ENCODE measurements around the gene KIAA2012.
"Not testable (repeated sequence)": the region's sequence is repeated elsewhere in the genome, so short reads cannot be mapped to it uniquely, and the experiment has no call there.

KIAA2012 gene

DNA sequence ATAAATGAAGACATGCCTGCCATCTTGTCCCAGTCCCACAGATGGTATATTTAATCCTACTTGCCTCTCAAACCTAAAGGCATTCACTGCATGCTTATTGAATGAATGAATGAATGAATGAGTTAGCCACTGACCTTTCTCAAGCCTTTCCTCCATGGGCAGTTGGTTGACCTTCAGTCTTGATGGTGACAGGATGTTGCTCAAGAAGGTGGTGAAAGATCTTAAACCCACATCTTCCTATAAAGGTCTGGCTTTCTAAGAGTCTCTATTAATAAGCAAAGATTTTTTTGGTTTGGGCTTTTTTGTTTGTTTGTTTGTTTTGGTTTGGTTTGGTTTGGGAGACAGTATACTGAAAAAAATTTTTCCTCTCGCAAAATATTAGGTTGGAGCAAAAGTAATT, 41.7 kb downstream of the KIAA2012 start:
- DNase-seq (ENCODE audit: low read depth in 3 of 3, low spot score in 1 of 3) = no peak

DNA sequence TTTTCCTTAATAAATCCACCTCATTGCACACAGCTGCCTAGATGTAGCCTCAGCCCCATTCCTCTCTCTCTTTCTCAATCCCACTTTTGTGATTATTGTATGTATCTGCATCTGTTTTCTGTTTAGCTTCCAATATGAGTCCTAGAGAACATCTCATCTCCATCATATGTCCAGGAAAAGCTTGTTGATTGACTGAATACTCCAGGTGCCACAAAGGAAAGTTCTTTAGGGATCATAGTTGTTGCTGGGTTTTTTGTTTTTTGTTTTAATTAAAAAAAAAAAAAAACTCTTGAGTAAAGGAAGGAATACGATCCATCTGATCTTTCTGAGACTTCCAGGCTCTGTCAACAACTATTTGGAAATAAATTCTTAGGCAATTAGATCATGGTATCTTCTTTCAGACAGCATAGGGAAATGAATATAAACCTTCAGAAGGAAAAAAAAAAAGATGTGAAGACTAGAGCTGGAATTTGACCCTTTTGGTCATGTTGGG, 42.5 kb downstream of the KIAA2012 start:
- DNase-seq (ENCODE audit: low read depth in 3 of 3, low spot score in 1 of 3) = no peak

DNA sequence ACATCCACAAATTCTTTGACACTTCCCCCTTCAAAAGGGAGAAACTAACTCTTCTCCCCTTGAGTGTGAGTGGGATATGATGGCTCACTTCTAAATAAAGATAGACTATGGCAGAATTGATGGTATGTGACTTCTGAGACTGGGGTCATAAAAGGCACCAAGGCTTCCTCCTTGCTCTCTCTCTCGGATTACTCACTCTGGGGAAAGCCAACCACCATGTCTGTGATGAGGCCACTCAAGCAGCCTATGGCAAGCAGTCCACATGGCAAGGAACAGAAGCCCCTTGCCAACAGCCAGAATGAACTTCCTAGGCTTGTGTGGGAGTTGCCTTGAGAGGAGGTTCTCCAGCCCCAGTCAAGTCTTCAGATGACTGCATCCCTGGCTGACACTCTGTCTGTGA, 43.6 kb downstream of the KIAA2012 start:
- DNase-seq (ENCODE audit: low read depth in 3 of 3, low spot score in 1 of 3) = no peak

DNA sequence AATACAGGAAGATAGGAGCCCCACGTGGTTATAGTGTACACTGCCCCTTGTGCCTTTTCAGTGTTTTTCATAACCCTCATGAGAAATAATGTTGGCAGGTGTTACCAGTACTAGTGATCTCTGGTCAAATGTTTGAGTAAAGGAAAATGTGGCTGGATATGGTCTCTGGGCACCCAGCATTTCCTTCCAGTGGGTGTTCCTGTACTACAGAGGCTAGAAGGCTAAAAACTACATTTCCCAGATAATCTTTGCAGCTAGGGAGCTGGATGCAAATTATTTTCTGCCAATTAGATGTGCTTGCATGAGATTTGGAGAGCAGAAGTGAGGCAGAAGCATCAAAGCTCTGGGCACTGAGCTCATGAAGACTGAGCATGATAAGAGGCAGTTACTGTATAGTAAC, 45.1 kb downstream of the KIAA2012 start:
- DNase-seq (ENCODE audit: low read depth in 3 of 3, low spot score in 1 of 3) = no peak

DNA sequence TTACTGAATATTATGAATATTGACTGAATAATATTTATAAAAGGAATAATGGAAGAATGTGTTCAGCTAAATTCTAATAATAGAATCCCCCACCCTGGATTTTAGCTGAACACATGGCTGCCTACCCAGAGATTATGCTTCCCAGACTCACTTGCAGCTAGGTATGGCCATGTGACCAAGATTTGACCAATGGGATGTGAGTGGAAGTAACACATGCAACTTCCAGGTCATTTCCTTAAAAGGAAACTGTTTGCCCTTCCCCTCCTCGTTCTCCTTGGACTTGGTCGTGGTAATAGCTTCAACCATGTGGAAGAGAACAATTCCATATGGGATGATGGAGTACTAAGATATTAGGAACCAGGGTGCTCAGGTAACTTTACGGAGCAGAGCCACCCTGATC, 47.8 kb downstream of the KIAA2012 start:
- DNase-seq (ENCODE audit: low read depth in 3 of 3, low spot score in 1 of 3) = no peak

DNA sequence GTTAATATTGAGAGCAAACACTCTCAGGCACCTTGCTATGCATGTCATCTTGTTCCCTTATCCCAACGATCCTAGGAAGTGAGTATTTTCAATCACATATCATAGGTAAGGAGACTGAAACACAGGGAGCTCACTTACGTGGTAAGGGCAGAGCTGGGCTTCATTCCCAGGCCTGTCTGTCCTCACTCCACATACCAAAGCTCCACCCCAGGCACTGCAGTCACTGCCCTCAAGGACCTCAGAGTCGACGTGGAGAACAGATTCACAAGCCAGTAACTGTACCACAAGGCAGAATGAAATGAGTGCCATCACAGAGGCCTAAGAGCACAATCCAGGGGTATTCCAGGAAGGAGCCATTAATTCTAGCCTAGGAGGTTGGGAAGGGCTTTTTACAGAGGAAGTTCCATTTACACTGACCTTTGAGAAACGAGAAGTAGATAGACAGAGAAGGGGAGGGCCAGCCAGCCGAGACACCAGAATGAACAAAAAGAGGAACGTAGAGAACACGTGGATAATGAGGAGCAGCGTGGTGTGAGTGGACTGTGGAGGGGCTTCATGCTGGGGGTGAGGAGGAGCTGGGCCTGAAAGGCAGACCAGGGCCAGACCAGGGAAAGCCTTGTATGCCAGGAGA, 48.6 kb downstream of the KIAA2012 start:
- DNase-seq (ENCODE audit: low read depth in 3 of 3, low spot score in 1 of 3) = no peak

DNA sequence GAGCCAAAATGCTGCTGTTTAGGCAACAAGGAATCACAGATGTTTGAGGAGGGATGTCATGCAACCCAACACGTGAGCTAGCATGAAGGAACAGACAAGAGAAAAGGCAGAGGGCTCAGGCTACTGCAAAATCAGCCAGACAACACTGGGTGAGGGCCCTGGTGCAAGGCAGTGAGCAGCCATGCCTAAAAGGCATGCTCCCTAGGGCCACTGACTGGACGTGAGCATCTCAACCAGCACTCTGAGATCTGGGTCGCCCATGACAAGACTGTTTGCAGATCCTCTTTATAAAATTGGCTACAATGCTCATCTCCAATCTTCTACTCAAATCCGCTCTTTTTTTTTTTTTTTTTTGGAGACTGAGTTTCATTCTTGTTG, 49.1 kb downstream of the KIAA2012 start:
- no peak for DNase-seq (ENCODE audit: low read depth in 3 of 3, low spot score in 1 of 3)

DNA sequence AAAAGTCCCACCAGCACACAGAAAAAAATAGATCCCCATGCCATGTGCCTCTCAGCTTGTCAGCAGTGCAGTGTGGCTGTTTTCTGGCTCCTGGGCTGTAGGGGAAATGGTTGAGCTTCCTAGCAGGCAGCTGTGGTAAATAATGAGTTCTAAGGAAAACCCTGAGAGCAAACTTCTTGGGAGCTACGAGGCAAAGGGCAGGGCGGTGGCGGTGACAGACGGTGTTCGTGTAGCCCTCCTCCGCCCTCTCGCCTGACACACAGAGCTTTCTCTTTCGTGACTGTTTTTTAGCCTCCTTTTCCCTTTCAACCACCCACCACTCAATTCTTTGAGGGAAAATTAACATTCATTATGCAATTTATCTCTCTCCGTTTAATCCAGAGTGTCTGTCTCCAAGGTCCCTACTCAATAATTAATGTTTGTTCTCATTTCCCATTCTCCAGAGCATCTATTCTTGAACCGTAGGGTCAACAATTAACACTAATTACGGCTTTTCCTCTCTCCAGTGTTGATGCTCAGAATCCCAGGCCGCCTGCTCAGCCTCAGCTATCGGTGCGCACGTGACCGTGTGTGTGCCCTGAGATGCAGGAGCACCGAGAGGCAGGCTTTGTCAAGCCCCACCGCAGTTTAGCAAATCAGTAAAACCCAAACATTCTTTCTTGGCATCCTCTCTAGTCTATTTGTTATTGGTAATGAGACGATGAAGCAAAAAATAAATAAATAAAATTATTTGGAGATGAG, 50.1 kb downstream of the KIAA2012 start:
- no peak for DNase-seq (ENCODE audit: low read depth in 3 of 3, low spot score in 1 of 3)

DNA sequence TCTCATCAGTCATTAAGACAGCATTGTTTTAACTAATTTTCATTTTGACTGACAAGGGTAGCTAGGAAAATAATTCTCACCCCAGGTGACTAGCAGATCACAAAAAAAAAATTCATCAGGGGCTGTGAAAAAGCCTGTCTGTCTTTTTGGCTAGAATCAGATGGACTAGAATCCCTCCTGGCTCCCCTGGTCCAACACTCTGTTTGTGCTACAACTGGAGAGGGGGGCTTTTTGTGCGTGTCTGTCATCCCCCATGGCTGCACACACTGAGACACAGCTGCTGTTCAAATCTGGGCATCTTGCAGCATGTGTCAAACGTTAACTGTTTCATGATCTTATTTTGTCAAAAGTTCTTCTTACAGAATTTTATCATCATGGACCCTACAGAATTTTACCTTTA, 51.2 kb downstream of the KIAA2012 start:
- DNase-seq (ENCODE audit: low read depth in 3 of 3, low spot score in 1 of 3) = no peak

DNA sequence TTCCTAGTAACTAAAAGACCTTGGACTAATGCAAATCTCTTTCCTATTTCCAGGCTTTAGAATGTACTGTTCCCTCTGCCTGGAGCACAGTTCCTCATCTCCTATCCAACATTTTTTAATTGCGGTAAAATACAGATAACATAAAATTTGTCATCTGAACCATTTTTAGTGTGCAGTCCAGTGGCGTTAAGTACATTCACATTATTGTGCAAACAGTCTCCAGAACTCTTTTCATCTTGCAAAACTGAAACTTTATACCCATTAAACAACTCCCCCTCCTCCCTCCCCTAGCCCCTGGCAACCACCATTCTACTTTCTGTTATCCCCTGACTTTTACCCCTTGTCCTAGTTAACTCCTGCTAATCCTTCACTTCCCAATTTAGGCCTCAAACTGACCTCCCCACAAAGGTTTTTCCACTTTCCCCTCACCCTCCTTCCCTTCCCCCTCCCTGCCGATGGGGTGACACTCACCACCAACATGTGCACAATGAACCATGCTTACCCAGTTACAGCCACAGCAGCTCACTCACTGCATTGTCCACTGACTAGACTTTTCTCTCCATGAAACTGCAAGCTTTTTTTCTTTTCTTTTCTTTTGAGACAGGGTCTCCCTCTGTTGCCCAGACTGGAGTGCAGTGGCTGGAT, 54.8 kb downstream of the KIAA2012 start:
- DNase-seq (ENCODE audit: low read depth in 3 of 3, low spot score in 1 of 3) = no peak

DNA sequence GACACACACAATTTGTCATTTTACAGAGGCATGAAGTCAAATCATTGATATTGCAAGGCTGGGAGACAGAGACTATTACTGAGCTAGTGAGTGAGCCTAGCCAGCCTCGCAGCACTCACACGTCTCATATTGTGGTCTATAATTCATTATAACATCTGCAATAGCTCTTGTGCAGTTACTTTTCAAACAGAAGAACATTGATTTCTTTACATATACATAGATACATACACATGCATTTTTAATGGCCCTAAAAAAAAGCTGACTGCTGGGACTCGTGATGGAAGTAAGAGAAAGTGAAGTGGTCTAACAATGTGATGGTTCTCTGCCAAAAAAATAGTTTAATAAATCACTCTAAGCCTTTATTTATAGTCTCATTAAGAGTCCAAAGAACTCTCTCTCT, 56.8 kb downstream of the KIAA2012 start:
- no peak for DNase-seq (ENCODE audit: low read depth in 3 of 3, low spot score in 1 of 3)

DNA sequence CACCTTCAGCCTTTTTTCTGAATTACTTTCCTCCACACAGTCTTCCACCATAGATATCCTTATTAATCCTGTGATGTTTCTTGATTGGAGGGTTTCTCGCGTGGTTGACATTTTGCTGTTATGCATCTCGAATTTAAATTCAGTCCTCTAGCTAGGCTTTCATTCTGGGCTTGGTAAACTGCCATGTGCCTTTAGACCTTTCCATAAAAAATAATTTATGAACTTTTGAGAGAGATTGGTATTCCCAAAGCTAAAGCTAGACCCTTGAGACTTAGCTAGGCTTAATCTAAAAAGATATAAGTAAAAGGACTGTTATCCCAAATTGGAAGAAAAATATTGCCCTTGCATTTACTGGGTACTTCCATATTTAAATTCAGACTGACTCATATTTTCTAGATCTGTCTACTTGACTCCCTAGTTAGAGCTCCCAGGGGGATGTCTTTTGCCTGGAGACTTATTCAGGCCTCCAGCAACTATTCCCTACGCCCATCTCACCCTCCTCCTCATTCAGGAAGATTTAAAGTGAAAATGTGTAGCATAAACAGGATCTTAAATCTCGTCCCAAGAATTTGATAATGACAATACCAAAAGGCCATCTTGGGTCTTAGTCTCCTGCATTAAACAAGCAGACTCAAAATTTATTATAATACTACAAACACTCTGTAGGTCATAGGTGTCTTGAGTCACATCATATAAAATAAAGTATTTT, 60.3 kb downstream of the KIAA2012 start:
- DNase-seq (ENCODE audit: low read depth in 3 of 3, low spot score in 1 of 3) = no peak

DNA sequence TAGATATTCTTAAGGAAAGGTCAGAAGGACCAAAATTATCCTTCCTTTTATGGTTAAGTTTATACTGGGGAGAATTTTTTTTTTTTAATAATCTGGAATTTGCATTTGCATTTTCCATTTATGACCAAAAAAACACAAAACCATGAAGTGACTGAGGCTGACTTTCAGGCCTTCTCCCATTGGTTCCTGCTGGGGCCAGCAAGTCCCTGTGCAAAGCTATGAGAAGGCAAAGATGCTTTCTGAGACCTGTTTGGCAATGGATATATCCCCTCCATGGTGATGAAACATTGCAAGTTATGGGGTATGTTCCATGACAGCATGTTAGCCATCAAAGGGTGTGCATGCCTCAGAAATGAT, 60.8 kb downstream of the KIAA2012 start:
- DNase-seq (ENCODE audit: low read depth in 3 of 3, low spot score in 1 of 3) = no peak

DNA sequence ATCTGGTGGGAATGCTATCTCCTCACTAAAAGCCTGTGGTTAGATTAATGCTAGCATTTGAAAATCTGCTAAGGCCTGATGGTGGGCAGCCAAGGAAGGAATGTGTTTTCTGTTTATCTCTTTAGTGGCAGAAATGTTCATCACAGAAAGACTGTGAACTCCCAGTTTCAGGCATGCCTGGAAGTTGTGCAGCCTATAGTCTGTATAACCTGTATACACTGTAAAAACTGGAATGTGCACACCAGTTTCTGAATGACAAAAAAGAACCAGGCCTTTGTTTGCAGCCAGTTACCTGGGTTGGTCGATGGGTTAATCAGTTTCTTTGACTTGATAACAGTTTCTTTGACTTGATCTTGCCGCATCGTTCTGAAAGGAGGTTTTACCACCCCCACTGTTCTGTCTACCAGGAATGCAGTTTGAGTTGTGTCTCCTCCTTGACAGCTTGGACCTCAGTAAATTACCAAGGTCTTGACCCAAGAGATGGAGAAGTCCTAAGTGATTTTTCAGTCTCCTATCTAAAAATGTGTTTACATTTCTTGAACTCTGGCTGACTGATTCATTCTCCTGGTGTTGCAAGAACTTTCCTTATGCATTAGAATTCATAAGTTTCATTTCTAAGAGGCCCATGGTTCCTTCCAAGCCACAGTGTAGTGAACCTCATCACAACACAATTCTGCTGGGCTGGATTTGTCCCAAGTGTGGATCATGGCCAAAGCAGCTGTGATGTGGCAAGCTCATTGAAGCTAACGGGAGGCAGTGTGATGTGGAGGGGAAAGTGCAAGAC, 62.2 kb downstream of the KIAA2012 start:
- DNase-seq (ENCODE audit: low read depth in 3 of 3, low spot score in 1 of 3) = no peak

DNA sequence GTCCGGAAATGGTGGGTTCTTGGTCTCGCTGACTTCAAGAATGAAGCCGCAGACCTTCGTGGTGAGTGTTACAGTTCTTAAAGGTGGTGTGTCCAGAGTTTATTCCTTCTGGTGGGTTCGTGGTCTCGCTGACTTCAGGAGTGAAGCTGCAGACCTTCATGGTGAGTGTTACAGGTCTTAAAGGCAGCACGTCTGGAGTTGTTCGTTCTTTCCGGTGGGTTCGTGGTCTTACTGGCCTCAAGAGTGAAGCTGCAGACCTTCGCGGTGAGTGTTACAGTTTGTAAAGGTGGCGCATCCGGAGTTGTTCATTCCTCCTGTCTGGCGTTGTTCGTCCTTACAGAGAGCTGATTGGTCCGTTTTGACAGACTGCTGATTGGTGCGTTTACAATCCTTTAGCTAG, 63.0 kb downstream of the KIAA2012 start:
- DNase-seq (ENCODE audit: low read depth in 3 of 3, low spot score in 1 of 3) = not testable (repeated sequence)

DNA sequence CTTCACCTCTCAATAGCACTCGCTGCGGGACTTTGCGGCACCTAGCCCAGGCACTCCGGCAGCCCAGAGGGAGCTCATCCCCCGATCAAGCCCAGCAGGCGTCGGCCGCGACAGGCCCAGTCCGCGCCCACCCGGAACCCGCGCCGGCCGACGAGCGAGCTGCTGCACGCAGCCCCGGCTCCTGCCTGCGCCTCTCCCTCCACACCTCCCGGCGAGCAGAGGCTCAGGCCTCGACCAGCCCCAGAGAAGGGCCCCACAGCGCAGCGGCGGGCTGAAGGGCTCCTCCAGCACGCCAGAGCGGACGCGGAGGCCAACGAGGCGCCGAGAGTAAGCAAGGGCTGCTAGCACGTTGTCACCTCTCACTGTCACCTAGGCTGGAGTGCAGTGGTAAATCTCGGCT, 63.5 kb downstream of the KIAA2012 start:
- no peak for DNase-seq (ENCODE audit: low read depth in 3 of 3, low spot score in 1 of 3)

DNA sequence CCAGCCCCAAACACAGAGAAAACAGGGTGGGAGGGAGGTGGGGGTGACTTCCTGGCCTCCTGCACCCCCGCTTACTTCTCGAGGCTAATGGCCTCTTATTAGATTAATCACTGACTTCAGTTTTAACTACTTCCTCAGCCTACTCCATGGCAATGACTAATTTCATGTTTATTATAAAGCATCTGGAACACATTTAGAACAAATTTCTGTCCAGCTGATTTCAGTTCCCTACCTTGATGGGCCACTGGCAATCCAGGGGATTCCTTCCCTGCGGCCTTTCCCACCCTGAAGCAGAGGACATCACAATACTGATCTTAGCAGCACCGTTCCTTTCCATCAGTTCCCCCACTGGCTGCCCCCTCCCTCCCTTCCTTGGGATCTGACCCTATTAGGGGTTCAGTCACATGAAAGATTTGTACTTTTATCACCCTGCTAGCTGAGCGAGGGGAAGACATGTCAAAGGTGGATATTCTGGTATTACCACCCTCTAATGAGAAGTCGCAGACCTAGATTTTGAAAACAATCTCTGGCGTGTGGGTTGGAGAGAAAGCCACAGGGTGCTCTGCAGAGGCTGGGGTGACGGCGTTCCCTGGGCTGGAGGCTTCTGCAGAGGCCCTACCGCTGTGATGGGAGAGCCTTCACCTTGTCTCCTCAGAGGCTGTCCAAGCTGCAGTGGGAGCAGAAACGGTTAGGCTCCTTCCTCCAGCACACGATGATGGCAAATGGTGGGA, 67.6 kb downstream of the KIAA2012 start:
- DNase-seq (ENCODE audit: low read depth in 3 of 3, low spot score in 1 of 3) = no peak

DNA sequence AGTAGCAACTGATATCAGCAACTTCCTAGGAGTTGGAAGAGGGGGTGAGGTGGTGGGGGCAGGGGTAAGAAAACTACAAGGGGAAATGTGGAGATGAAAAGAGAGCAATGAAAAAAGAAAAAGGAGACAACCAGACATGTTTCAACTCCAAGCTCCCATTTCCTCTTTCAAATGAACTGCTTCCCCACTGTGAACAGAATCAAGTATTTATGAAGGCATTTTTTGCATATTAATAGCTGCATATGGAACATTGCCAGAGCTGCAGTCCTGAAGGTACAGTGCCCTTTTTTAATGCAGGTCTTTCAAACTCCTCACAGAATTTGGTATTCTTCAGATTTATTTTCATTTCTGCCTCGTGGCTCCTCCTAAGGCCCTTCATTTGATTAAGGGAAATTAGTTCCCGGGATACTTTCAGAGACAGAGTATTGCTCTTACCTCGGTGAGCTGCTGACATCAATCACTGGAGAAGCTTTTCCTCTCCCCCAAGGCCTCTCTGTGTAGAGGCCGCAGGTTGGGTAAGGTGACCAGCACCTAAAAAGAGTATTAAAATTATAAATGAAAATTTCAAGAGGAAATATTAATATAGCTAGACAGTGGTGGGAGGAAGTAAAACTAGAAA, 68.4 kb downstream of the KIAA2012 start:
- DNase-seq (ENCODE audit: low read depth in 3 of 3, low spot score in 1 of 3) = no peak

DNA sequence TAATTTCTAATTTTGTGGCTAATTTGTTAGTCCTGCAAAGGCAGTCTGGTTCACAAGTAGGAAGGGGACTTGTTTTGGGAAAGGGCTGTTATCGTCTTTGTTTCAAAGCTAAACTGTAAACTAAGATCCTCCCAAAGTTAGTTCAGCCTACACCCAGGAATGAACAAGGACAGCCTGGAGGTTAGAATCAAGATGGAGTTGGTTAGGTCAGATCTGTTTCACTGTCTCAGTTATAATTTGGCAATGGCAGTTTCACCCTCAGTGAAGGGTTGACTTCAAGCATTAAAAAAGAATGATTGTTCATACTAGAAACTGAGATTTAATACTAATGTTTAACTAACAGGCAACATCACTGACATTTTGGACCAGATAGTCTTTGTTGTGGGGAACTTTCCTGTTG, 69.5 kb downstream of the KIAA2012 start:
- DNase-seq (ENCODE audit: low read depth in 3 of 3, low spot score in 1 of 3) = no peak

DNA sequence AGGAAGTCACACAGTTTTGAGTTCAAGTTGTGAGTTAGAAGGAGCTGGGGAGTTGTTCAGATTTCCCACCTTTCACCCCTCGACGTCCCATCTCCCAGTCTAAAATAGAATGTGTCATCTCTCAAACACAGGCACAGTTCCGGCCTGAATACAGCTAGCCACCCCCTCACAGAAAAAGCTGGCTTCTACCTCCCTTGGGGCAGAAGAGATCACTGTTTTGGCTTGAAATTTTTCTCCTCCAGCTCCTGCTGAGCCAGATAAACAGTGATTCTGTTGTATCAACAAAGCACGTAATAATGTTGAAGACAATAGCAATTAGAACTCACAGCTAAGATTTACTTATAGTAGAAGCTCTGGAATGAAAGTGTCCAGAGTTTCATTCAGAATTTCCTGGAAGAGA, 74.7 kb downstream of the KIAA2012 start:
- DNase-seq (ENCODE audit: low read depth in 3 of 3, low spot score in 1 of 3) = no peak

All from stimulated activated CD4-positive, alpha-beta T cell treated with anti-CD3 and anti-CD28 coated beads, TNF-alpha, amount 100 ng/mL, for 1 hour (primary cell).